ENCODE results near the gene ATG9B.

ATG9B gene

GRCh38 chr7:150978126-150978789, 46.0 kb downstream of the ATG9B start, which contains the start of gene KCNH2:
Gene KCNH2, minus strand, starts transcription at chr7:150978321. Its CDS starts 408 bp downstream, at chr7:150977913.
- no peak for DNase-seq (ENCODE audit: low spot score)

- DNase-seq (ENCODE audit: low spot score): no peak
These were observed 46.7 kb downstream of the ATG9B start for GRCh38 chr7:150977382-150978125.

GRCh38 chr7:150976529-150977381, 47.5 kb downstream of the ATG9B start:
- no peak for DNase-seq (ENCODE audit: low spot score)

GRCh38 chr7:150975536-150976319, 48.6 kb downstream of the ATG9B start:
- no peak for DNase-seq (ENCODE audit: low spot score)

- DNase-seq (ENCODE audit: low spot score): no peak
These were observed 49.6 kb downstream of the ATG9B start for GRCh38 chr7:150974468-150975391.

GRCh38 chr7:150973571-150974451, 50.5 kb downstream of the ATG9B start:
- DNase-seq (ENCODE audit: low spot score): no peak

- DNase-seq (ENCODE audit: low spot score): no peak
These were observed 51.6 kb downstream of the ATG9B start for GRCh38 chr7:150972741-150973140.

GRCh38 chr7:150972023-150972468, 52.2 kb downstream of the ATG9B start:
- no peak for DNase-seq (ENCODE audit: low spot score)

- no peak for DNase-seq (ENCODE audit: low spot score)
These were observed 52.9 kb downstream of the ATG9B start for GRCh38 chr7:150971242-150972022.

- no peak for DNase-seq (ENCODE audit: low spot score)
These were observed 53.9 kb downstream of the ATG9B start for GRCh38 chr7:150970424-150970823.

GRCh38 chr7:150969475-150969874, 54.8 kb downstream of the ATG9B start:
- DNase-seq (ENCODE audit: low spot score): no peak

- no peak for DNase-seq (ENCODE audit: low spot score)
These were observed 55.4 kb downstream of the ATG9B start for GRCh38 chr7:150968734-150969372.

GRCh38 chr7:150968056-150968733, 56.1 kb downstream of the ATG9B start:
- no peak for DNase-seq (ENCODE audit: low spot score)

GRCh38 chr7:150967349-150967748, 56.9 kb downstream of the ATG9B start:
- DNase-seq (ENCODE audit: low spot score): no peak

- DNase-seq (ENCODE audit: low spot score): no peak
These were observed 58.3 kb downstream of the ATG9B start for GRCh38 chr7:150966002-150966401.

GRCh38 chr7:150965273-150965830, 58.9 kb downstream of the ATG9B start:
- no peak for DNase-seq (ENCODE audit: low spot score)
